ENCODE data around the gene CALHM5.

CALHM5 gene

GRCh38 chr6:116530436-116530835, 19.0 kb downstream of the CALHM5 start (continued):
- TF ChIP-seq OSR2 (tag by site-specific recombination; IDR thresholded peaks at IDR 0.05) (peak; percentile 94), PRDM10 (tag by site-specific recombination; IDR thresholded peaks at IDR 0.05) (0 out of 2 replicates have a peak, but pooled peaks have one; percentile 18)

GRCh38 chr6:116531675-116532570, 20.5 kb downstream of the CALHM5 start:
- ChIA-PET CTCF (interaction anchor here (0.6 to 4.5 kb wide), 33 partner anchors 9 to 315 kb away, joined by 3 to 108 read pairs (median 5); partner anchors contain the start of genes CALHM4, CALHM5 and TSPYL4), POLR2A (no interaction called here)
- peaks cover 28% of the 10 kb centered on the region for H3K4me1 ChIP-seq (ENCODE audit: control insufficient read depth, insufficient read depth, low read length)
- no peak overlapping the region for H3K4me3 ChIP-seq (ENCODE audit: low read depth, low read length)
- H3K36me3 ChIP-seq (ENCODE audit: control insufficient read depth in 2 of 2, insufficient read depth in 1 of 2, low read length in 2 of 2) = no peaks in the 10 kb centered on the region
- H3K9me3 ChIP-seq (ENCODE audit: control insufficient read depth, insufficient read depth, low read depth, low read length) = no peaks in the 10 kb centered on the region
- H3K27ac ChIP-seq (ENCODE audit: extremely low read depth, low read depth, low read length) = no peak overlapping the region
- TF ChIP-seq ZSCAN18 (tag by site-specific recombination; IDR thresholded peaks at IDR 0.05) (no peak), ZNF335 (tag by site-specific recombination; conservative IDR thresholded peaks at IDR 0.05) (no peak), ZNF791 (tag by site-specific recombination; IDR thresholded peaks at IDR 0.05) (no peak), ZNF202 (tag by site-specific recombination; IDR thresholded peaks at IDR 0.05; ENCODE audit: borderline replicate concordance) (no peak), ZNF18 (tag by site-specific recombination; IDR thresholded peaks at IDR 0.05) (no peak), ZNF398 (tag by site-specific recombination; IDR thresholded peaks at IDR 0.05) (no peak), KLF10 (tag by site-specific recombination; IDR thresholded peaks at IDR 0.05) (no peak), CTCF (tag by site-specific recombination; IDR thresholded peaks at IDR 0.05) (0 out of 2 replicates have a peak, but pooled peaks have one; percentile 36), ZNF645 (tag by site-specific recombination; IDR thresholded peaks at IDR 0.05) (no peak), ZNF157 (tag by site-specific recombination; IDR thresholded peaks at IDR 0.05) (no peak), GLIS2 (tag by site-specific recombination; IDR thresholded peaks at IDR 0.05) (no peak), ZNF138 (tag by site-specific recombination; IDR thresholded peaks at IDR 0.05; ENCODE audit: borderline replicate concordance) (no peak), HOXA7 (CRISPR knock-in tag; IDR thresholded peaks at IDR 0.05; ENCODE audit: borderline replicate concordance) (no peak), HOXD13 (CRISPR knock-in tag; IDR thresholded peaks at IDR 0.05; ENCODE audit: borderline replicate concordance) (no peak), ZNF510 (tag by site-specific recombination; IDR thresholded peaks at IDR 0.05; ENCODE audit: insufficient replicate concordance) (no peak), PBX3 (CRISPR knock-in tag; IDR thresholded peaks at IDR 0.05) (no peak), ZNF404 (tag by site-specific recombination; IDR thresholded peaks at IDR 0.05) (no peak), GFI1B (tag by site-specific recombination; IDR thresholded peaks at IDR 0.05) (peak; percentile 7; the same call in 1 of the 2 replicates), ZFP3 (tag by site-specific recombination; IDR thresholded peaks at IDR 0.05; ENCODE audit: low read depth) (0 out of 2 replicates have a peak, but pooled peaks have one; percentile 21)
